Karpas-422 (cell line): ENCODE measurements around the gene VPS72. TPM values are rescaled to one million over a fixed set of nuclear protein-coding genes. Genes with fewer than 3 reads are reported as not detected.

ENCODE experiments used
- DNase-seq: peaks from one replicate; pipeline ENCODE4 v3.0.0-alpha.2; 2015
- H2AFZ ChIP-seq: fragments of 200-600 bp; sonication (generic); 2 replicates; pipeline ENCODE4 v1.6.1; 2014; ENCODE audit warnings: antibody characterized with exemption, low read length, mixed read lengths
- H3K27ac ChIP-seq: fragments of 200-600 bp; sonication (generic); 2 replicates; pipeline ENCODE4 v1.5.1; 2014; ENCODE audit warnings: mild to moderate bottlenecking, low read length, moderate library complexity
- H3K27me3 ChIP-seq: fragments of 200-600 bp; sonication (generic); 2 replicates; pipeline ENCODE4 v1.6.1; 2014; ENCODE audit warnings: low read length, mixed read lengths
- H3K36me3 ChIP-seq: fragments of 200-600 bp; sonication (generic); 2 replicates; pipeline ENCODE4 v1.6.1; 2014; ENCODE audit warnings: low read length, mixed read lengths; ENCODE audit not compliant: insufficient read depth
- H3K4me1 ChIP-seq: fragments of 200-600 bp; sonication (generic); 2 replicates; pipeline ENCODE4 v1.6.1; 2014; ENCODE audit warnings: mild to moderate bottlenecking, low read length, mixed read lengths
- H3K4me2 ChIP-seq: fragments of 200-600 bp; sonication (generic); 2 replicates; pipeline ENCODE4 v1.6.1; 2014; ENCODE audit warnings: low read length, low read depth, mild to moderate bottlenecking; ENCODE audit not compliant: poor library complexity, severe bottlenecking
- H3K4me3 ChIP-seq: fragments of 200-600 bp; sonication (generic); 2 replicates; pipeline ENCODE4 v1.5.1; 2014; ENCODE audit warnings: mild to moderate bottlenecking, antibody characterized with exemption, low read length, mixed read lengths
- H3K79me2 ChIP-seq: fragments of 200-600 bp; sonication (generic); 2 replicates; pipeline ENCODE4 v1.6.1; 2014; ENCODE audit warnings: mild to moderate bottlenecking, low read length, mixed read lengths
- H3K9ac ChIP-seq: fragments of 200-600 bp; sonication (generic); 2 replicates; pipeline ENCODE4 v1.6.0; 2014; ENCODE audit warnings: low read length
- H3K9me2 ChIP-seq: fragments of 200-600 bp; sonication (generic), shearing (Covaris generic); replicated peaks from 2 replicates; pipeline ENCODE4 v1.6.0; 2014; ENCODE audit warnings: mild to moderate bottlenecking, low read length, moderate library complexity; ENCODE audit not compliant: insufficient read depth
- H3K9me3 ChIP-seq: fragments of 300-700, 200-600 bp; sonication (generic); 2 replicates; pipeline ENCODE4 v1.6.1; 2014; ENCODE audit warnings: low read length, mixed read lengths
- H4K20me1 ChIP-seq: fragments of 200-600 bp; sonication (generic); 2 replicates; pipeline ENCODE4 v1.6.1; 2014; ENCODE audit warnings: mild to moderate bottlenecking, antibody characterized with exemption, low read length, low read depth; ENCODE audit not compliant: insufficient read depth
- total RNA-seq: library from RNA; depleted of rRNA; stranded (reverse); fragments of >200 nt; shearing (Covaris generic); gene quantifications from 2 replicates; pipeline ENCODE4 v1.2.3, GENCODE V29; 2014; ENCODE audit warnings: low replicate concordance

The VPS72 gene
- total RNA-seq, 1 experiment from 2014 or later: 54.4 TPM

- Histone ChIP-seq H2AFZ (no peak overlapping the region), H3K9me3 (no peaks in the 10 kb centered on the region), H3K27ac (no peak overlapping the region), H3K4me3 (peak overlapping the region; percentile 96), H4K20me1 (no peaks in the 10 kb centered on the region), H3K4me2 (peak overlapping the region; percentile 67), H3K9ac (peak overlapping the region; percentile 69), H3K4me1 (peaks cover 34% of the 10 kb centered on the region), H3K27me3 (no peaks in the 10 kb centered on the region), H3K79me2 (peaks cover 22% of the 10 kb centered on the region), H3K36me3 (peaks cover 9% of the 10 kb centered on the region; the same call in 1 of the 2 replicates), H3K9me2 (no peaks in the 10 kb centered on the region)
- DNase-seq: no peak
Observed at GRCh38 chr1:151164732-151165280, 25.2 kb downstream of the VPS72 start.

- Histone ChIP-seq H3K79me2 (peaks cover 26% of the 10 kb centered on the region), H3K9me2 (no peaks in the 10 kb centered on the region), H3K9me3 (no peaks in the 10 kb centered on the region), H3K9ac (no peak overlapping the region), H3K27ac (peak overlapping the region; percentile 27; the same call in 1 of the 2 replicates), H3K36me3 (peaks cover 13% of the 10 kb centered on the region; the same call in 1 of the 2 replicates), H3K27me3 (no peaks in the 10 kb centered on the region), H4K20me1 (no peaks in the 10 kb centered on the region), H3K4me1 (peaks cover 34% of the 10 kb centered on the region), H3K4me3 (no peak overlapping the region), H2AFZ (no peak overlapping the region), H3K4me2 (no peak overlapping the region)
- DNase-seq: no peak
Observed at GRCh38 chr1:151159373-151159772, 30.6 kb downstream of the VPS72 start.

- no peak overlapping the region for H3K27ac ChIP-seq
- no peaks in the 10 kb centered on the region for H4K20me1 ChIP-seq
- no peak overlapping the region for H3K9ac ChIP-seq
- H3K4me2 ChIP-seq: no peak overlapping the region
- H2AFZ ChIP-seq: no peak overlapping the region
- peaks cover 30% of the 10 kb centered on the region for H3K4me1 ChIP-seq
- no peak overlapping the region for H3K4me3 ChIP-seq
- no peak for DNase-seq
- peaks cover 26% of the 10 kb centered on the region for H3K79me2 ChIP-seq
- no peaks in the 10 kb centered on the region for H3K27me3 ChIP-seq
- no peaks in the 10 kb centered on the region for H3K9me2 ChIP-seq
- H3K36me3 ChIP-seq: peaks cover 13% of the 10 kb centered on the region; the same call in 1 of the 2 replicates
- no peaks in the 10 kb centered on the region for H3K9me3 ChIP-seq
Observed at GRCh38 chr1:151158751-151159251, 31.2 kb downstream of the VPS72 start.

- Histone ChIP-seq H3K9ac (no peak overlapping the region), H2AFZ (no peak overlapping the region), H3K27me3 (no peaks in the 10 kb centered on the region), H3K27ac (no peak overlapping the region), H4K20me1 (no peaks in the 10 kb centered on the region), H3K9me3 (no peaks in the 10 kb centered on the region), H3K4me3 (no peak overlapping the region), H3K36me3 (peaks cover 13% of the 10 kb centered on the region; the same call in 1 of the 2 replicates), H3K79me2 (peaks cover 26% of the 10 kb centered on the region), H3K4me2 (no peak overlapping the region), H3K9me2 (no peaks in the 10 kb centered on the region), H3K4me1 (peaks cover 30% of the 10 kb centered on the region)
- no peak for DNase-seq
Observed at GRCh38 chr1:151158326-151158725, 31.7 kb downstream of the VPS72 start.

GRCh38 chr1:151157067-151157531 lies 32.9 kb downstream of the VPS72 start:
- Histone ChIP-seq H2AFZ (peak overlapping the region; percentile 27; the same call in 1 of the 2 replicates), H3K4me1 (peaks cover 26% of the 10 kb centered on the region), H3K36me3 (peaks cover 13% of the 10 kb centered on the region; the same call in 1 of the 2 replicates), H3K27me3 (no peaks in the 10 kb centered on the region), H3K4me3 (peak overlapping the region; percentile 87), H3K27ac (peak overlapping the region; percentile 74), H3K79me2 (peaks cover 26% of the 10 kb centered on the region), H3K9me2 (no peaks in the 10 kb centered on the region), H3K9ac (peak overlapping the region; percentile 87), H3K4me2 (peak overlapping the region; percentile 91), H4K20me1 (no peaks in the 10 kb centered on the region), H3K9me3 (no peaks in the 10 kb centered on the region)
- peak; percentile 82 for DNase-seq

- peak within 1 kb of the TSS; percentile 74 for H3K27ac ChIP-seq
- H3K9me2 ChIP-seq: no peaks in the 10 kb centered on the region
- H3K9me3 ChIP-seq: no peaks in the 10 kb centered on the region
- DNase-seq: peak; percentile 92
- no peaks in the 10 kb centered on the region for H3K27me3 ChIP-seq
- H3K9ac ChIP-seq: peak within 1 kb of the TSS; percentile 87
- peaks cover 13% of the 10 kb centered on the region; the same call in 1 of the 2 replicates for H3K36me3 ChIP-seq
- H3K79me2 ChIP-seq: peaks cover 26% of the 10 kb centered on the region
- peaks cover 26% of the 10 kb centered on the region for H3K4me1 ChIP-seq
- peak within 1 kb of the TSS; percentile 91 for H3K4me2 ChIP-seq
- peak within 1 kb of the TSS; percentile 28; the same call in 1 of the 2 replicates for H2AFZ ChIP-seq
- H4K20me1 ChIP-seq: no peaks in the 10 kb centered on the region
- peak within 1 kb of the TSS; percentile 87 for H3K4me3 ChIP-seq
Observed at GRCh38 chr1:151156515-151156819, 33.5 kb downstream of the VPS72 start, which contains the start of gene TNFAIP8L2. Gene TNFAIP8L2, plus strand, starts transcription at chr1:151156649. Its CDS starts 2,049 bp downstream, at chr1:151158698.

- H3K36me3 ChIP-seq: no peaks in the 10 kb centered on the region
Observed at GRCh38 chr1:151147665-151148064, 42.3 kb downstream of the VPS72 start.

GRCh38 chr1:151147132-151147503 lies 42.9 kb downstream of the VPS72 start:
- Histone ChIP-seq H3K36me3 (no peaks in the 10 kb centered on the region), H3K79me2 (no peaks in the 10 kb centered on the region), H3K27me3 (no peaks in the 10 kb centered on the region), H4K20me1 (no peaks in the 10 kb centered on the region), H3K9me3 (no peaks in the 10 kb centered on the region), H2AFZ (peak overlapping the region; percentile 85), H3K27ac (no peak overlapping the region), H3K9me2 (no peaks in the 10 kb centered on the region), H3K4me1 (peaks cover 36% of the 10 kb centered on the region), H3K4me2 (peak overlapping the region; percentile 89), H3K9ac (peak overlapping the region; percentile 77), H3K4me3 (peak overlapping the region; percentile 72)
- no peak for DNase-seq

More at GRCh38 chr1:151147665-151148064, 42.3 kb downstream of the VPS72 start:
- Histone ChIP-seq H3K9me2 (no peaks in the 10 kb centered on the region), H3K27me3 (no peaks in the 10 kb centered on the region), H4K20me1 (no peaks in the 10 kb centered on the region), H3K4me2 (peak overlapping the region; percentile 89), H3K9me3 (no peaks in the 10 kb centered on the region), H3K27ac (no peak overlapping the region), H2AFZ (no peak overlapping the region), H3K4me1 (peaks cover 36% of the 10 kb centered on the region), H3K4me3 (peak overlapping the region; percentile 72; the same call in 1 of the 2 replicates), H3K9ac (peak overlapping the region; percentile 77), H3K79me2 (no peaks in the 10 kb centered on the region)
- no peak for DNase-seq
